Neural progenitor cell (in vitro differentiated cells): ENCODE results near the gene PA2G4. TPM values are rescaled to one million over a fixed set of nuclear protein-coding genes. Genes with fewer than 3 reads are reported as not detected.

Experiments
- DNase-seq: peaks from one replicate; pipeline ENCODE4 v3.0.0-alpha.2; 2016; ENCODE audit warnings: low spot score
- H2AFZ ChIP-seq: fragments of 200-600 bp; sonication (generic); replicated peaks from 2 replicates; pipeline ENCODE4 v1.6.1; 2016; ENCODE audit warnings: antibody characterized with exemption
- H3F3A ChIP-seq: fragments of 200-600 bp; sonication (generic); 2 replicates; pipeline ENCODE4 v1.6.1; 2016; ENCODE audit warnings: antibody characterized with exemption, low read depth
- H3K27ac ChIP-seq: fragments of 200-600 bp; sonication (generic); 2 replicates; pipeline ENCODE4 v1.5.1; 2016; ENCODE audit warnings: mild to moderate bottlenecking
- H3K27me3 ChIP-seq: fragments of 200-600 bp; sonication (generic); 2 replicates; pipeline ENCODE4 v1.6.1; 2016; ENCODE audit warnings: mild to moderate bottlenecking, moderate library complexity
- H3K36me3 ChIP-seq: fragments of 200-600 bp; sonication (generic); 2 replicates; pipeline ENCODE4 v1.5.1; 2016
- H3K4me1 ChIP-seq: fragments of 200-600 bp; sonication (generic); 2 replicates; pipeline ENCODE4 v1.6.1; 2016; ENCODE audit warnings: mixed run types
- H3K4me2 ChIP-seq: fragments of 200-600 bp; sonication (generic); 2 replicates; pipeline ENCODE4 v1.6.1; 2016
- H3K4me3 ChIP-seq: fragments of 200-600 bp; sonication (generic); 2 replicates; pipeline ENCODE4 v1.5.1; 2016
- H3K79me2 ChIP-seq: fragments of 200-600 bp; sonication (generic); 2 replicates; pipeline ENCODE4 v1.6.1; 2016; ENCODE audit warnings: low read depth
- H3K9ac ChIP-seq: fragments of 200-600 bp; sonication (generic); 2 replicates; pipeline ENCODE4 v1.6.1; 2016
- H3K9me3 ChIP-seq: fragments of 200-600 bp; sonication (generic); 2 replicates; pipeline ENCODE4 v1.5.1; 2016; ENCODE audit warnings: low read depth
- H4K20me1 ChIP-seq: fragments of 200-600 bp; sonication (generic); 2 replicates; pipeline ENCODE4 v1.6.1; 2016; ENCODE audit warnings: low read depth
- H3K27ac Mint-ChIP-seq: 3 replicates; pipeline ENCODE4 v1.8.0; 2021; ENCODE audit warnings: mixed read lengths
- H3K27me3 Mint-ChIP-seq: 2 replicates; pipeline ENCODE4 v1.8.0; 2022; ENCODE audit warnings: low read depth, mild to moderate bottlenecking, inconsistent platforms, moderate library complexity, mixed read lengths; ENCODE audit not compliant: insufficient read depth
- H3K36me3 Mint-ChIP-seq: 3 replicates; pipeline ENCODE4 v1.8.0; 2021; ENCODE audit warnings: mixed read lengths
- H3K4me1 Mint-ChIP-seq: 3 replicates; pipeline ENCODE4 v1.8.0; 2021; ENCODE audit warnings: mixed read lengths
- H3K4me3 Mint-ChIP-seq: 3 replicates; pipeline ENCODE4 v1.8.0; 2021; ENCODE audit warnings: mild to moderate bottlenecking, moderate library complexity, mixed read lengths
- H3K9me3 Mint-ChIP-seq: 3 replicates; pipeline ENCODE4 v1.8.0; 2020; ENCODE audit warnings: mixed read lengths
- EZH2 ChIP-seq: fragments of 200-600 bp; sonication (generic); IDR thresholded peaks from 2 replicates; pipeline ENCODE4 v1.6.1; 2017; ENCODE audit warnings: antibody characterized with exemption, mild to moderate bottlenecking, moderate library complexity
- EZH2phosphoT487 ChIP-seq: fragments of 200-600 bp; sonication (generic); IDR thresholded peaks from 2 replicates; pipeline ENCODE4 v1.6.1; 2017; ENCODE audit warnings: antibody characterized with exemption
- total RNA-seq: library from RNA; depleted of rRNA; stranded (reverse); fragments of >200 nt; gene quantifications from 2 replicates; pipeline ENCODE4 v1.2.3, GENCODE V29; 2015; ENCODE audit warnings: low replicate concordance
- TF ChIP-seq, protein P1 (sequence below): fragments of 200-600 bp; sonication (generic); IDR thresholded peaks from 2 replicates; pipeline ENCODE4 v1.5.1; 2017; ENCODE audit warnings: antibody characterized with exemption, mild to moderate bottlenecking

PA2G4 gene
- total RNA-seq, 1 donor from 2014 or later = 242 TPM

- peaks cover 18% of the 10 kb centered on the region for H3K27me3 ChIP-seq
- peaks cover 15% of the 10 kb centered on the region for H3K4me1 ChIP-seq
- no peak overlapping the region for H3K4me3 ChIP-seq
- TF ChIP-seq EZH2 = no peak
- TF ChIP-seq EZH2phosphoT487 = no peak
- TF ChIP-seq, protein P1, sequence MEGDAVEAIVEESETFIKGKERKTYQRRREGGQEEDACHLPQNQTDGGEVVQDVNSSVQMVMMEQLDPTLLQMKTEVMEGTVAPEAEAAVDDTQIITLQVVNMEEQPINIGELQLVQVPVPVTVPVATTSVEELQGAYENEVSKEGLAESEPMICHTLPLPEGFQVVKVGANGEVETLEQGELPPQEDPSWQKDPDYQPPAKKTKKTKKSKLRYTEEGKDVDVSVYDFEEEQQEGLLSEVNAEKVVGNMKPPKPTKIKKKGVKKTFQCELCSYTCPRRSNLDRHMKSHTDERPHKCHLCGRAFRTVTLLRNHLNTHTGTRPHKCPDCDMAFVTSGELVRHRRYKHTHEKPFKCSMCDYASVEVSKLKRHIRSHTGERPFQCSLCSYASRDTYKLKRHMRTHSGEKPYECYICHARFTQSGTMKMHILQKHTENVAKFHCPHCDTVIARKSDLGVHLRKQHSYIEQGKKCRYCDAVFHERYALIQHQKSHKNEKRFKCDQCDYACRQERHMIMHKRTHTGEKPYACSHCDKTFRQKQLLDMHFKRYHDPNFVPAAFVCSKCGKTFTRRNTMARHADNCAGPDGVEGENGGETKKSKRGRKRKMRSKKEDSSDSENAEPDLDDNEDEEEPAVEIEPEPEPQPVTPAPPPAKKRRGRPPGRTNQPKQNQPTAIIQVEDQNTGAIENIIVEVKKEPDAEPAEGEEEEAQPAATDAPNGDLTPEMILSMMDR = peak; percentile 66
- H3F3A ChIP-seq = peaks cover 6% of the 10 kb centered on the region
- no peaks in the 10 kb centered on the region for H3K9me3 ChIP-seq
- no peak overlapping the region for H3K9ac ChIP-seq
- H3K4me1 Mint-ChIP-seq = peaks cover 2% of the 10 kb centered on the region
- H4K20me1 ChIP-seq = no peaks in the 10 kb centered on the region
- no peak overlapping the region for H3K4me2 ChIP-seq
- H3K4me3 Mint-ChIP-seq = no peak overlapping the region
- no peak overlapping the region for H3K27ac Mint-ChIP-seq
- peak; percentile 61 for DNase-seq
- H3K36me3 ChIP-seq = no peaks in the 10 kb centered on the region
- peaks cover 15% of the 10 kb centered on the region for H3K27me3 Mint-ChIP-seq
- no peak overlapping the region for H2AFZ ChIP-seq
- H3K9me3 Mint-ChIP-seq = no peaks in the 10 kb centered on the region
- H3K36me3 Mint-ChIP-seq = no peaks in the 10 kb centered on the region
- H3K27ac ChIP-seq = no peak overlapping the region
- H3K79me2 ChIP-seq = no peaks in the 10 kb centered on the region
These were observed 19.3 kb upstream of the PA2G4 start for GRCh38 chr12:56084958-56085543.

DNA sequence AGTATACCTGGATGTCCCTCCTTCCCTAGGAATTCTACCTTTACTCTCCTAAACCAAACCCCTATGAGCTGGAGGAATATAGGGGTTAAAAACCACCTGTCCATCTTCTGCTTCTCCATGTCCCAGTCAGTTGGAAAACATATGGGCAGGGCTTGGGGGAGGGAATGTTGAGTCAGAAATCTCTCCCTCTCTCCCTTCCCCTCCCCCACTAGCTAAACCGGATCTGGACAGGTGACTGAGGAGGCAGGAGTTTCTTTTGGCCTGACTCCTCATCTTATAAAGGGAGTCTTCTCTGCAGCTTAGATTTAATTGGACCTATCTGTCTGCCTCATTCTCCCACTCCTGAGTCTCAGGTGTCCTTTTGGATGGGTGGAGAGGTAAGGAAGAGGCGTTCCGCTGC, 18.3 kb upstream of the PA2G4 start:
- no peak for DNase-seq
- Mint-ChIP-seq H3K4me3 (no peak overlapping the region), H3K36me3 (no peaks in the 10 kb centered on the region), H3K4me1 (no peaks in the 10 kb centered on the region), H3K27ac (no peak overlapping the region), H3K9me3 (no peaks in the 10 kb centered on the region), H3K27me3 (peaks cover 11% of the 10 kb centered on the region)
- Histone ChIP-seq H3K9me3 (no peaks in the 10 kb centered on the region), H3K27ac (no peak overlapping the region), H3K27me3 (peaks cover 7% of the 10 kb centered on the region), H3F3A (peaks cover 5% of the 10 kb centered on the region), H3K9ac (no peak overlapping the region), H3K36me3 (no peaks in the 10 kb centered on the region), H2AFZ (no peak overlapping the region), H3K4me3 (no peak overlapping the region), H3K79me2 (no peaks in the 10 kb centered on the region), H3K4me2 (no peak overlapping the region), H4K20me1 (no peaks in the 10 kb centered on the region), H3K4me1 (peaks cover 8% of the 10 kb centered on the region)
- TF ChIP-seq, protein P1 = no peak
- TF ChIP-seq EZH2phosphoT487 = no peak
- TF ChIP-seq EZH2 = no peak

DNA sequence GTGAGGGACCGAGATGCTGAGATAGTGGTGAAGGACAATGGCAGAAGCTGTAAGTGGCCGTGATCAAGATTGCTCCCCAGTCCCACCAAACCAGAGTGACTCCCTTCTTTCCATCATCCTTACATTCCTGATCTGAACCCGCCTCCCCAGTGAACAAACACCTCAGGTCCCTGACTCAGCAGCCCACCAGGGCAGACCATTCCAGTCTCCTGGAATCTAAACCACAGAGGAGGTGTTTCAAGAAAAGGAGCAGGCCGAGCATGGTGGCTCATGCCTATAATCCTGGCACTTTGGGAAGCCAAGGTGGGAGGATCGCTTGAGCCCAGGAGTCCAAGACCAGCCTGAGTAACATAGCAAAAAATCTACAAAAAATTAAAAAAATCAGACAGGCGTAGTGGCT, 17.8 kb upstream of the PA2G4 start:
- DNase-seq = no peak
- Histone ChIP-seq H3K36me3 (no peaks in the 10 kb centered on the region), H3K27me3 (peaks cover 2% of the 10 kb centered on the region), H3K79me2 (no peaks in the 10 kb centered on the region), H3K9ac (no peak overlapping the region), H3K4me3 (no peak overlapping the region), H3K4me1 (peaks cover 2% of the 10 kb centered on the region), H3K4me2 (no peak overlapping the region), H2AFZ (no peak overlapping the region), H3K27ac (no peak overlapping the region), H3F3A (peaks cover 5% of the 10 kb centered on the region), H3K9me3 (no peaks in the 10 kb centered on the region), H4K20me1 (no peaks in the 10 kb centered on the region)
- H3K36me3 Mint-ChIP-seq = no peaks in the 10 kb centered on the region
- H3K4me1 Mint-ChIP-seq = no peaks in the 10 kb centered on the region
- TF ChIP-seq, protein P1 = no peak
- TF ChIP-seq EZH2phosphoT487 (no peak), EZH2 (no peak)
- H3K27me3 Mint-ChIP-seq = peaks cover 10% of the 10 kb centered on the region
- no peaks in the 10 kb centered on the region for H3K9me3 Mint-ChIP-seq
- H3K4me3 Mint-ChIP-seq = no peak overlapping the region
- no peak overlapping the region for H3K27ac Mint-ChIP-seq
